SK-N-SH (cell line): ENCODE results near the gene ZNF688. TPM values are rescaled to one million over a fixed set of nuclear protein-coding genes. Genes with fewer than 3 reads are reported as not detected.

Source experiments
- CTCF ChIP-seq: fragments of 200-600 bp; sonication (generic); IDR thresholded peaks from 2 replicates; pipeline ENCODE4 v1.6.1; 2017; ENCODE audit warnings: antibody characterized with exemption, mild to moderate bottlenecking, moderate library complexity
- ELF1 ChIP-seq: IDR thresholded peaks from 2 replicates; pipeline ENCODE4 v1.4.0; 2012
- EZH2phosphoT487 ChIP-seq: fragments of 200-600 bp; sonication (generic); IDR thresholded peaks from 2 replicates; pipeline ENCODE4 v1.6.1; 2017; ENCODE audit warnings: low read depth, mixed run types, mild to moderate bottlenecking, antibody characterized with exemption, moderate library complexity, borderline replicate concordance
- FOSL2 ChIP-seq: IDR thresholded peaks from 2 replicates; pipeline ENCODE4 v1.4.0; 2012; ENCODE audit warnings: low read depth, mild to moderate bottlenecking, moderate library complexity, borderline replicate concordance
- GATA2 ChIP-seq: sonication (generic); formaldehyde crosslinking; IDR thresholded peaks from 2 replicates; pipeline ENCODE4 v1.5.0; 2020; ENCODE audit warnings: mild to moderate bottlenecking, missing genetic modification reagents
- IRF3 ChIP-seq: fragments of 150-350 bp; IDR thresholded peaks from 2 replicates; pipeline ENCODE4 v1.6.1; 2016; ENCODE audit warnings: mild to moderate bottlenecking, low read depth, low read length
- JUND ChIP-seq: IDR thresholded peaks from 2 replicates; pipeline ENCODE4 v1.4.0; 2012
- MAX ChIP-seq: IDR thresholded peaks from 2 replicates; pipeline ENCODE4 v1.4.0; 2012; ENCODE audit warnings: low read depth
- MXI1 ChIP-seq: IDR thresholded peaks from 2 replicates; pipeline ENCODE4 v1.6.1; 2012; ENCODE audit warnings: mild to moderate bottlenecking, low read depth, low read length, improper control_type of control experiment
- RAD21 ChIP-seq: IDR thresholded peaks from 2 replicates; pipeline ENCODE4 v1.6.1; 2012; ENCODE audit warnings: mild to moderate bottlenecking, low read length
- REST ChIP-seq: IDR thresholded peaks from 2 replicates; pipeline ENCODE4 v1.6.1; 2012; ENCODE audit warnings: mild to moderate bottlenecking, low read depth, low read length, moderate library complexity
- RXRA ChIP-seq: IDR thresholded peaks from 2 replicates; pipeline ENCODE4 v1.4.0; 2012; ENCODE audit warnings: low read depth, mild to moderate bottlenecking, borderline replicate concordance
- TEAD4 ChIP-seq: IDR thresholded peaks from 2 replicates; pipeline ENCODE4 v1.4.0; 2012; ENCODE audit warnings: mild to moderate bottlenecking, borderline replicate concordance; ENCODE audit not compliant: insufficient read depth
- USF1 ChIP-seq: IDR thresholded peaks from 2 replicates; pipeline ENCODE4 v1.4.0; 2012; ENCODE audit warnings: low read depth, borderline replicate concordance
- ZBTB33 ChIP-seq: IDR thresholded peaks from 2 replicates; pipeline ENCODE4 v1.4.0; 2012; ENCODE audit warnings: low read depth, borderline replicate concordance
- polyA plus RNA-seq, 3 experiments: library from polyadenylated mRNA; depleted of rRNA; stranded (reverse); fragments of >200 nt; gene quantifications; 2 replicates each; pipeline ENCODE4 v1.2.3, GENCODE V29; 2012

The ZNF688 gene
- polyA plus RNA-seq, 1 of the 3 experiments (the other 2 are of a cell fraction) = 13.4 TPM

GRCh38 chr16:30534368-30535105 lies 37.0 kb downstream of the ZNF688 start, which contains the start of gene ZNF747 (continued):
- TF ChIP-seq GATA2 (CRISPR knock-in tag) (no peak), USF1 (no peak), JUND (no peak), EZH2phosphoT487 (no peak), TEAD4 (no peak), MXI1 (peak; percentile 87), REST (no peak), IRF3 (no peak), MAX (peak; percentile 76), ELF1 (peak; percentile 97), RAD21 (no peak), ZBTB33 (0 out of 2 replicates have a peak, but pooled peaks have one; percentile 51), RXRA (no peak), CTCF (0 out of 2 replicates have a peak, but pooled peaks have one; percentile 7), FOSL2 (no peak)
